HEK293T (cell line): ENCODE results near the gene ZMYND15.

Experiments
- ELF4 ChIP-seq: fragments of 450-650 bp; IDR thresholded peaks from 2 replicates; pipeline ENCODE4 v1.6.1; 2017; ENCODE audit warnings: antibody characterized with exemption
- FOXK2 ChIP-seq: fragments of 450-650 bp; IDR thresholded peaks from 2 replicates; pipeline ENCODE4 v1.6.1; 2016; ENCODE audit warnings: mild to moderate bottlenecking
- FOXM1 ChIP-seq: fragments of 450-650 bp; IDR thresholded peaks from 2 replicates; pipeline ENCODE4 v1.6.1; 2017; ENCODE audit warnings: mild to moderate bottlenecking, borderline replicate concordance
- HDGF ChIP-seq: fragments of 450-650 bp; IDR thresholded peaks from 2 replicates; pipeline ENCODE4 v1.6.1; 2017; ENCODE audit warnings: antibody characterized with exemption, borderline replicate concordance
- SP1 ChIP-seq: fragments of 450-650 bp; IDR thresholded peaks from 2 replicates; pipeline ENCODE4 v1.6.1; 2017
- SUZ12 ChIP-seq: fragments of 450-650 bp; IDR thresholded peaks from 2 replicates; pipeline ENCODE4 v1.6.1; 2016; ENCODE audit warnings: mild to moderate bottlenecking
- TARDBP ChIP-seq: fragments of 450-650 bp; IDR thresholded peaks from 2 replicates; pipeline ENCODE4 v1.6.1; 2016
- ZNF384 ChIP-seq: fragments of 450-650 bp; IDR thresholded peaks from 2 replicates; pipeline ENCODE4 v1.6.1; 2016
- TF ChIP-seq, protein P1 (sequence below): fragments of 450-650 bp; IDR thresholded peaks from 2 replicates; pipeline ENCODE4 v1.6.1; 2016

GRCh38 chr17:4743216-4743615, 3.6 kb downstream of the ZMYND15 start:
- TF ChIP-seq, protein P1, sequence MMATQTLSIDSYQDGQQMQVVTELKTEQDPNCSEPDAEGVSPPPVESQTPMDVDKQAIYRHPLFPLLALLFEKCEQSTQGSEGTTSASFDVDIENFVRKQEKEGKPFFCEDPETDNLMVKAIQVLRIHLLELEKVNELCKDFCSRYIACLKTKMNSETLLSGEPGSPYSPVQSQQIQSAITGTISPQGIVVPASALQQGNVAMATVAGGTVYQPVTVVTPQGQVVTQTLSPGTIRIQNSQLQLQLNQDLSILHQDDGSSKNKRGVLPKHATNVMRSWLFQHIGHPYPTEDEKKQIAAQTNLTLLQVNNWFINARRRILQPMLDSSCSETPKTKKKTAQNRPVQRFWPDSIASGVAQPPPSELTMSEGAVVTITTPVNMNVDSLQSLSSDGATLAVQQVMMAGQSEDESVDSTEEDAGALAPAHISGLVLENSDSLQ, result no peak
- no peak for TF ChIP-seq SP1
- TF ChIP-seq HDGF, result no peak
- TF ChIP-seq TARDBP, result no peak
- TF ChIP-seq SUZ12, result no peak
- no peak for TF ChIP-seq FOXM1
- TF ChIP-seq FOXK2, result no peak
- no peak for TF ChIP-seq ELF4
- TF ChIP-seq ZNF384, result no peak
